NT2/D1 (cell line): ENCODE results near the gene NRG2.

Experiments
- SUZ12 ChIP-seq: IDR thresholded peaks from 2 replicates; pipeline ENCODE4 v1.6.1; 2011; ENCODE audit not compliant: insufficient read length, insufficient read depth; ENCODE audit errors: extremely low read depth
- YY1 ChIP-seq: IDR thresholded peaks from 2 replicates; pipeline ENCODE4 v1.6.1; 2011; ENCODE audit not compliant: insufficient read length, insufficient read depth
- ZNF274 ChIP-seq: IDR thresholded peaks from 2 replicates; pipeline ENCODE4 v1.6.1; 2011; ENCODE audit warnings: mild to moderate bottlenecking, low read depth, low read length

DNA sequence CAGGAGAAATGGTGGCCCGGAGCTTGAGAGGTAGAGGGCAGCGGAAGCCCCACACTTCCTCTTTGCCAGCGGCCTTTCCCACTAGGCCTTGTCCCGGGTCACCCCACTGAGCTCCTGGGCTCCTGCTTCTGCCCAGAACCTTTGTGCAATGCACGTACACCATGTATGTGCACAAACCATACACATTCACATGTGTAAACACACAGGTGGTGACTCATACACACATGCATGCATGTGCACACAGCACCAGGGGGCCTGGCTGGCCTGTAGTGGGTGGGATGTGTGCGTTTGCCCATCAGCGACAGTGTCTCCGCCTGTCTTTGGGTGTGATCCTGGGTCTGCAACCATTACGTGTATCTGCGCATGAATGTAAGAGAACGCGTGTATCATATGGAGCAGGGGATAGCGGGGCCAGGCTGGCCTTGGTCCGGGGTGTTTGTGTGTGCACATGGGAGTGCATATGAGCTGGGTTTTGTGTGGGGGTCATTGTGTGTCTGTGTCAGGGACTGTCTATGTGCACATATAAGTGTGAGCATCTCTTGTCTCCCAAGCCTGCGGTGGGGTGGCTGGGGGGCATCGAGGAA, 203.8 kb downstream of the NRG2 start:
- TF ChIP-seq YY1 (no peak), SUZ12 (no peak), ZNF274 (no peak)
